HG03064 (cell line): Measurements from ENCODE around the gene TMEM204.

Experiments
- ATAC-seq: cut with Tn5 transposase; IDR thresholded peaks from one replicate; pipeline ENCODE4 v1.9.1; 2021; ENCODE audit warnings: low read depth; ENCODE audit not compliant: unreplicated experiment

Gene TMEM204

DNA sequence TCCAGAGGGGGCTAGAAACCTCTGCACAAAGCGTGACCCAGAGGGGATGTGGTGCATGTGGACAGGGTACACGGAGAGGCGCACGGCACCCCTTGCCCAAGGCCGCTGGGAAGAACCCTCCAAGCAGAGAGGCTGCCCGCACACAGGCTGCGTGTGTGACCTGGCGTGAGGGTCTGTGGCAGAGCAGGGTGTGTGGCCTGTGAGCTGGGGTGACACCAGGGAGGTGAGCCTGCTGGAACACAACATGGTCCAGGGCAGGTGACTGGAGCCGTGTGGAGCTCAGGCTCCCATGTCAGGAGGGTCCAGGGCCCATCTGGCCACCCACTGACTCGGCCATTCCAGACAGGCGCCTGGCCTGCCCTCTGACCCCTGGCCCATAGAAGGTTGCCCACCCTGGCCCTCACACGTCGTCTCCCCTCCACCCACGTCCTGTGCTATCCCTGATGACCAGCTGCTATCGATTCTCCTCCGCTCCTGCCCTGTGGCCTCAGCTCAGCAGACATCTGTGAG is 14.8 kb upstream of the TMEM204 start:
- no peak for ATAC-seq

DNA sequence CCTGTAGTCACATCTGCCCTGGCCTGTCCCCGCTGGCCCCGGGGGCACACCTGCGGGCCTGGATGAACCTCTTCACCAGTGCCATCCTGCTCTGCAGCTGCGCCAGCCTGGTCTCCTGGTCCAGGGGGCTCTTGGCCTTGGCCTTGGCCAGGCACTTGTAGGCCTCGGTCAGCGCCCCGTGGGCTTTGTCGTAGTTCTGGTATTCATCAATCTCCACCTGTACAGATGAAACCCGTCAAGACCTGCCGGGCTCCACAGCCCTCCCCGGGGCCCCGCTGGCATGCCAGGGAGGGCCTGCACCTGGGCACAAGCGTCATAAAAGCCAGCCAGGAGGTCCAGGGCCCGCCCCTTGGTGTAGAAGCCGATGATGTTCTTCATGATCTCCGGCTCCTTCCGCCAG is 13.6 kb upstream of the TMEM204 start:
- no peak for ATAC-seq

- no peak for ATAC-seq
Measured at GRCh38 chr16:1520461-1520860, 13.0 kb upstream of the TMEM204 start.

DNA sequence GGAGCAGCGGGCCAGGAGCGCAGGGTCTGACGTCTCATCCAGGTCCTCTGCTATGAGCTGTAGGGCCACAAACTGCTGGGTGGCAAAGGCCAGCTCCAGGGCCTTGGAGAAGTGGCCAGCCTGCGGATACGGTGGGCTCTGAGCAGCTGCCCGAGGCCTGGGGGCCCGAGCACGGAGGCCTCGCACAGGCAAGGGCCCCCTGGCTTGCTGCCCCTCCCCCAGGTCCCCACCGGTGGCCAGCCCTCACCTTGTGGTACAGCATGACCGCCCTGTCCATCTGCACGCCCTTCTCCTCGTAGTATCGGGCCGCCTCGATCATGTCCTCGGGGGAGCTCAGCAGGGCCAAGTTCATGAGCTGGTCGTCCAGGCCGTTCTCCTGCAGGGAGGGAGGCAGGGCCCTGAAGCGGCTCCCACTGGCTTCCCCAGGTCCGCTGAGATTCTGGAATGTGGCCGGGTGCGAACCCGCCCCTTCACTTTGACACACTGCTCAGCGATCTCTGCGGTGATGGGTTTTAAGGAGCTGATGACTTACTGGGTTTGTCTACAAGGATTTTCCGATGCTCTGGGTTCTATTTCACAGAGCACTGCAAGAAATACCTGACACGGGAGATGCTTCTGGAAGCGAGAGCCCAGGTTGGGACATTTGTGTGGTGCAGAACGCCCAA is 9.8 kb upstream of the TMEM204 start:
- no peak for ATAC-seq

- ATAC-seq: no peak
Measured at GRCh38 chr16:1524366-1524765, 9.1 kb upstream of the TMEM204 start.

DNA sequence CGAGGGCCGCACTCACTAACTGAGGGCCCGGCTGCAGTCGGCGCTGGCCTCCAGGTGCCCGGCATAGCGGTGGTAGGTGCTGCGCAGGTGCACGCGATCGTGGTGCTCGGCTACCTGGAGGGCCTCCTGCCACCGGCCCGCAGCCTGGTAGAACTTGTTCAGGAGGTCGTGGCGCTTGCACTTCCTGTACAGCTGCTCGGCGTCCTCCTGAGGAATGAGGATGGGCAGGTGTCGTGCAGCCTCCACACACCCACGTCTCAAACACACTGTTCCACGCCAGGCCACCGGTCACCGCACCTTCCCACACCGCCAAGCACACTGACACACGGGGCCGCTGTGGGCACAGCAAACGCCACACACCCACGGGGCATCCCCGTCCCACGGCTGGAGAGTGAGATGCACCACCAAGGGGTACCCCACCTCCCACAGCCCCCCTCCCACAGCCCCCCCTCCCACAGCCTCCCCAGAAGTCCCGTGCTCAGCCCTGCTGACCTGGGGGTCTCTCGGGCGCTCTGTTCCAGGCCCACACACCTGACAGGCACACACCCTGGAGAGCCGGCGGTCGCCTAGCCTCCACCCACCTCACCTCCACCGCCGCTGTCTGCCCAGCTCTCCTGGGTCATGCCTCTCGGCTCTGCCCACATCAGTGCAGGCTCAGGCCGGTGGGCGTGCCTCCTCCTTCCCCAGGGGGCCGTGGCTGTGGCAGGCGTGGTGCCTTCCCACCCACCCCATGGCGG is 7.4 kb upstream of the TMEM204 start:
- ATAC-seq: no peak

DNA sequence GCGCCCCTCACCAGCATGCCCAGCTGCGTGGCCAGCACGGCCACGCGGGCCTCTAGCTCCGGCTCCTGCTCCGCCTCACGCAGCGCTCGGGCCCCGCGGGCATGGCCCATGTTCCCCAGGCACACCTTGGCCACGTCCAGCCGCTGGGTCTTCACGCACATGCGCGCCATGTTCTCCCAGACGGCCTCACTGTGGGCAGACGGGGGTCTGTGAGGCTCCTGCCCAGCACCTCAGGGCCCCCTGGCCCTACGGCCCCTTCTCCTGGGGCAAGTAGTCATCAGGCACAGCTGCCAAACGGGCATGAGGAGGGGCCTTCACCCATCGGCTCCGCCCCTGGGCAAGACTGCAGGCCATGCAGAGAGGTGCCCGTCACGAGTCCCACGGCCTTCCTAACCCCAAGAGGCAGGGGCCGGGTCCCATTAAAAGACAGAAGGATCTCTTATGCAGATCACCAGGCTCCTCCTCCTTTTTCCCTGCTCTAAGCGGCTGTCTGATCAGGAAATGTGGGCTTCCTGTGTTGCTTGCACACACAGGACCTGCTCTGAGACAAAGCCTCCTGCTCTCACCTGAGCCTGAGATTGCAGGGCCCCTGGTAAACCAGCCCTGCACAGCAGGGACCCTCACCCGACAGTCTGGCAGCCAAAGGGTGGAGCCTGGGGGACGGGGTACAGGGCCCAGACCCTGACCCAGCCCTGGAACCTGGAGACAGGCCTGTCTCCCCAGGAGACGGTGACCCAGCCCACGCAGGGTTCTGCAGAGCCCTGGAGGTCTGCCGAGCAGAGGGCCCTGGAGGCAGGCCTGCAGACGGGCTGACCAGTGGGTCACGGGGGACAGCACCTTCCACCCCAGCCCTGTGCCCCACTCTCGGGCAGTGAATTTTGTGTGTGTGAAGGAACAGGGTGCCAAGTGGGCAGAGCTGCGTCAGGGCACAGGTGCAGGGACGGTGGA is 6.6 kb upstream of the TMEM204 start:
- ATAC-seq: no peak

DNA sequence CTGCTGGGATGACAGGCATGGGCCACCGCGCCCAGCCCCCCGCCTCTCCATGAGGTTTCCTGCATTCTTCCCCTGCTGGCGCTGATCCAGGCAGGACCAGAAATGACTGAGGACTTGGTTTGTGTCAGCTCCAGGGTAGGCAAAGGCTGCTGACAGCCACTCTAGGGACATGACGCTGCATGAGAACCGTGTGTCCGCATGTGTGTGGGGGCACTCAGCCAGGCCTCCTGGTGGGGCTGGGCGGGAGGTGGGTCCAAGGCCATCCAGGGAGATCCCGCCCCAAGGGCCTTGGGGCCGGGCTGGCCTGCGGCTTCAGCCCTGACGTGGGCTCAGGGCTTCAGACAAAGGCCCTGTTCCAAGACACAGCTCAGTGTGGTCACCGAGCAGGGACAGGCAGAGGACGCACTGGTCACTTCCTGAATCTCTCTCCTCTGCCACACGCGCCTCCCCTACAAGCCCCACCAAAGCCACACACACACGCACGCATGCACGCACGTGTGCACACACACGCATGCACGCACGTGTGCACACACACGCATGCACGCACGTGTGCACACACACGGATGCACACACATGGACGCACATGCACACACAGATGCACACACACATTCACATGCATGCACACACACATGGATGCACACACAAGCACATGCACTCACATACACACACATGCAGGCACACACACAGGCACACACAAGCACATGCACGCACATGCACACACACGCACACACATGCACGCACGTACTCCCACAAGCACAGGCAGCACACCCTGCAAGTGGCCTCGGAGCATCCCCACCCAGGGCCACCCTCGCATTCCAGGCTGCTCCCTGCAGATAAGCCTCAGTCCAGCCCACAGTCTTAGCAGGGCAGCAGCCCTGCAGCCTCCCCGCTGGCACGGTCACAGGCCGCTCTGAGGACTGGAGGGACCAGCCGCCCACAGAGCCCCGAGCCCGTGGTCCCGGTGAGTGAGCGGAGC is 5.3 kb upstream of the TMEM204 start:
- ATAC-seq: no peak

DNA sequence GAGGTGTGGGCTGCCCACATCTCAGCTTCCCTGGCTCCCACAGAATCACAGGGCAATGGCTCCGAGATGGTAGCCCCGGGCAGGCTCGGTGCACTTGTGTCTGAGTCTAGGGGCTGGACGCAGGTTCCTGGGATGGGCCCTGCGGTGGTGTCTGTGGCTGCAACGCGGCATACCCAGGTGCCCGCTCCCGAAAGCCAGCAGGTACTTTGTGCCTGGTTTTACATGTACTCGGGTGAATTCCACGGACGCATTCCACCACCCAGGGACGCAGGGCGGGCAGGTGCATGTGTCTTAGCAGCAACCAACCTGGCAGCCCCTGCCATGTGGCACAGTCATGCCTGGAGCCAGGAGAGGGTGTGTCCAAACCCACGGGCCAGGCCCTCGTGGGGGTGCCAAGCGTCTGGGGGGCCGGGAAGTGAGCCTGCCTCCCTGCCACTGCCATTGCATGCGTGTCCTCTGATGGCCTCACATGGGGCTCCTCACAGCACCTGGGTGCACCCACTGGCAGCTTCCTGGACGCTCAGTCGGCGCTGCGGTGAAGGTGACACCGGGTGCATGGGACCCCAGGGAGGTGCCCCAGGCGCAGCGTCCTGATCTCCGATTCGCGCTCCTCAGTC is 4.4 kb upstream of the TMEM204 start:
- ATAC-seq: no peak

- no peak for ATAC-seq
Measured at GRCh38 chr16:1530349-1530882, 3.0 kb upstream of the TMEM204 start.

- ATAC-seq: no peak
Measured at GRCh38 chr16:1530883-1531637, 2.4 kb upstream of the TMEM204 start.

DNA sequence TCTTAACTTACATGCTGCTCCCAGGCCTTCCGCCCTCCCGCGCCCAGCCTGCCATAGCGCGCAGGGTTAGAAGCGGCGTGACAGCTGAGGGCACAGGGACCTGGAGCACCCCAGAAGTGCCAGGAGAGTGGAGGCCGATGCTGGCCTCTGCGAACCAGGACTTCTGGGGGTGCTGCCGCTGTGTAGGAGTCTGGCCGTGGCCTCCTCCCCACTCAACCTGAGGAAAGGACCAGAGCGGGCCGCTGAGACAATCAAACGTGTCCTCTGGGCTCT is 1.9 kb upstream of the TMEM204 start:
- ATAC-seq: no peak

DNA sequence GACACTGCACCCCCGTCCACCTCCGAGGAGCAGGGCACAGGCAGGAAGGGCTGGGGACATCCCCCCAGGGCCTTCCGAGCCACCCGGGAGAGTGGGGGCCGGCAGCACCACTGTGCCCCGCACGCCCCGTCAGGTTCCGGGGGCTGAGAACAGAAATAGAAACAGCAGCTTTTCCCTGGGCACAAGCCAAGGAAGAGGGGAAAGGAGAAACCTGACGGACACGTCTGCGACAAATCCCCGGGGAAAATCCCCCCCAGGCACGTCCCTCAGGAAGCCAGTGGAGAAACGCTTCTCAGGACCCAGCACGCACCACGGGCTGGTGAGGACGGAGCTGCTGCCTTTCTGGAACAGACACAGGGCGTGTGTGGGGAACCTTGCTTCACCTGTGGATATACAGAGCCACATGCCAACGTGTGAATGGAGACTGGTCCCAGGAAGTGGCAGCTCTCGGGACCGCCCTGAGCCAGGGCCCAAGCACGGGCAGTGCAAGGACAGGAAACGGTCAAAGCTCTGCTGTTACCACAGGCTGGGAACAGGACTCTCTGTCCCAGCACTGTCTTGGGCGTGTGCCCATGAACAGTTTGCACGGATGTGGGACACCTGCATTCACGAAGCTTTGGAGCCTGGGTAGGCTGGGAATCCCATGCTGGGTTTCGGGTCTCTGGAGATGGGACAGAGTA is 1.2 kb upstream of the TMEM204 start:
- no peak for ATAC-seq

DNA sequence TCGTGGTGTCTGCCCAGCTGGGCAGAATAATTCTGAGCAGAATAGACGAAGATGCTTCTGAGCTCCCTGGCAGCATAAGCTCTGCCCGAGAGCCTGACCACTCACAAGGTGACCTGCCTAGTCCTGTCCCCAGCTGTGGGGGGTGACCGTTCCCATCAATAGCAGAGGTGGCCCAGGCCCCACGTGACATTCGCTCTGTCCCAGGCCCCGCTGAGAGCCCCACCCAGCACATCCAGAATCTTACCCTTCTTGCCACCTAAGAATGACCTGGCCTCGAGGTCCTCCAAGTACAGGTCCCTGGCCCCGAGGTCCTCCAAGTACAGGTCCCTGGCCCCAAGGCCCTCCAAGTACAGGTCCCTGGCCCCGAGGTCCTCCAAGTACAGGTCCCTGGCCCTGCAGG is 695 bp upstream of the TMEM204 start:
- no peak for ATAC-seq

GRCh38 chr16:1534021-1535020 is 855 bp downstream of the TMEM204 start:
- no peak for ATAC-seq

DNA sequence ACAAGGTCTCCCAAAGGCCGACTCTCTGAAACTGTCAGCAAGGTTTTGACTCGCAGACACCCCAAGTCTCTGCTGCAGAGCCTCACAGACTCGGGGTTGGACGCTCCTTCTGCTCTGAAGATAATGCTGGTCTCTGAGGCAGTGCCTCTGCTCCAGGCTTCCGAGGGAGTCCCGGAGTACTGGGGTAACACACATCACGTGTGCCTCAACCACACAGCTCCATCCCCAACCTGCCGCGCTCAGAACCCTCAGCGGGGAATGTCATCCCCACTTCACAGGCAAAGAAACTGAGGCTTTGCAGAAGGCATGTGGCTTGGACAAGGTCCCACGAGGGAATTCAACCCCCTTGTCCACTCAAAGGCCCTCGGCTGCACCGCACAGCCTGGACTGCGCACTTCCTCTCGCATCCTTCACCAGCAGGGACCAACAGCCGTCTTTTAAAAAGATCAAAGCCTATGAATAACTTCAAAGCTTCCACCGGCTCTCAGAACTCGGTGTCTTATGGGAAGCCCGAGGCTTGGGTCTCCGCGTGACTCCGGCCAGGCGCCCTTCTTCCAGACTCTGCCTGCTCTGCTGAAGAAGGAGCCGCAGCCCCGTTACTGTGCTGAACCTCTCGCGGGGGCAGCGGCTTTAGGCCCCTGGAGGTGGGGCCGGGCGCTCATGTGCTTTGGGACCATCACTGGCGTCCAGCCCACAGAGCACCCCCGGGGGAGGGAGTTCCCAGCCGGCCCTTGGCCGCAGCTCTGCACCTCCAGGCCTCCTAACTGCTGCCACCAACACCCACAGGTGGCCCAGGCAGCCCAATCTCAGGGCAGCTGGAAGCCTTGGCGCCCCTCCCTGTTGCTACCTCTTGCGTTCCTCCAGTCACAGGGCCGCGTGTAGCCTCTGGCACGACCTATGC is 2.2 kb downstream of the TMEM204 start:
- ATAC-seq: no peak
